ENCODE measurements around the gene TRAF7.

Gene TRAF7

DNA sequence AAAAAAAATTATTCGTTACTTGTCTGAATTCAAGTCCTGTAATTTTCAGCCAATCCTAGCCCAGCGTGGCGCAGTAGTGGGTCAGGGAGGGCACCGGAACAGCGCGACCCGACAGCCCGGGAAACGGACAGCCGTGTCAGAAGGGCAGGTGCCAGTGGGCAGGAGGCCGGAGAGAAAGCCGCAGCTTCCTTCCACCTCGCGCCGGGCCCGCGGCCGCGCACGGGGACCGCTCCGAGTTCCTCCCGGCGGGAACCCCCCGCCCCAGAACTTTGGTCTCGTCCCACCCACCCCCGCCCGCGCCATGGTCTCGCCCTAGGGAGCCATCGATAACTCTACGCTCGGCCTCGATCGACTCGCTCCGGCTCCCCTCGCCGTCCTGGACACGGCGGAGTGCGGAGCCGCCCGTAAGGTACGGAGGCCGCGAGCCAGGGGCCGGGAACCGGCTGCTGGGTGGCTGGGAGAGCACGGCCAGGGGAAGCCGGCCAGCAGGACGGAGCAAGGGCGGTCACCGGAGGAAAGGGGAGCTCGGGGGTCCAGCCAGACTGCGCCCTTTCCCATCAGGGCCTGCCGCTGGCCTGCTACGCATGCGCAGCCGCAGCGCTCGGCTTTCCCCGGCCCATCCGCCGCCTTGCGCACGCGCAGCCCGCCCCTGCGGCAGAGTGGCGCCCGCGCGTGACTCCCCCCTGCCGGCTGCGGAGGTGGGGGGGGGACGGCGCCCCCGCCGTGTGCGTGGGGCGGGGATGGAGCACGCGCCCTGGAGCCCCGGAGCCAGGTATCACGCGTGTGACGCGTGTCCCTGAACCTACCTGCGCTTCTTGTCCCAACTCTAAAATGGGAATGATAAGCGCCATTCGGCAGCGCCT, 49.8 kb downstream of the TRAF7 start, which contains the start of gene MLST8:
TSS of gene MLST8 (plus strand) at position 351 of the 863 bp plus-strand sequence. CDS start 632 bp downstream, outside the sequence.
- peak; percentile 58 to 99 for DNase-seq

DNA sequence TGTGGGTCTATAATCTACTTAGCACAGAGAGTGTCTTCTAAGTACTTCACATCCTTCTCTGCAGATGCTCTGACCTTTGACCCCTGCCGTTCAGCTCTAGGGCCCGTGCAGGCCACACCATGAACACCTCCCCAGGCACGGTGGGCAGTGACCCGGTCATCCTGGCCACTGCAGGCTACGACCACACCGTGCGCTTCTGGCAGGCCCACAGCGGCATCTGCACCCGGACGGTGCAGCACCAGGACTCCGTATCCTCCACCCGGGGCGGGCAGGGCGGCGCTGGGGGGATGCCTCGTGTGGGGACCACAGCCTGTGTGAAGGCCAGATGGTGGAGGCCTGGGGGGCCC, 50.4 kb downstream of the TRAF7 start:
- no peak for DNase-seq

DNA sequence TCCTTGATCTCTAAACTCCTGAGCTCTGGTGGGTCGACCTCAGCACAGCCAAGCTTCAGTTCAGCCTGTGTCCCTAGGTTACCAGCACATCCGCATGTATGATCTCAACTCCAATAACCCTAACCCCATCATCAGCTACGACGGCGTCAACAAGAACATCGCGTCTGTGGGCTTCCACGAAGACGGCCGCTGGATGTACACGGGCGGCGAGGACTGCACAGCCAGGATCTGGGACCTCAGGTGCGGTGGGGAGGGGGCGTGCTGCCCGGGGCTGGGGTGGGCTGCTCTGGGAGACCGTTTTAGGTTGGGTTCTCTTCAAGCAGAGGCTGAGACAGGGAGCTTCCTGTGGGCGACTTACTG, 50.8 kb downstream of the TRAF7 start:
- no peak for DNase-seq

DNA sequence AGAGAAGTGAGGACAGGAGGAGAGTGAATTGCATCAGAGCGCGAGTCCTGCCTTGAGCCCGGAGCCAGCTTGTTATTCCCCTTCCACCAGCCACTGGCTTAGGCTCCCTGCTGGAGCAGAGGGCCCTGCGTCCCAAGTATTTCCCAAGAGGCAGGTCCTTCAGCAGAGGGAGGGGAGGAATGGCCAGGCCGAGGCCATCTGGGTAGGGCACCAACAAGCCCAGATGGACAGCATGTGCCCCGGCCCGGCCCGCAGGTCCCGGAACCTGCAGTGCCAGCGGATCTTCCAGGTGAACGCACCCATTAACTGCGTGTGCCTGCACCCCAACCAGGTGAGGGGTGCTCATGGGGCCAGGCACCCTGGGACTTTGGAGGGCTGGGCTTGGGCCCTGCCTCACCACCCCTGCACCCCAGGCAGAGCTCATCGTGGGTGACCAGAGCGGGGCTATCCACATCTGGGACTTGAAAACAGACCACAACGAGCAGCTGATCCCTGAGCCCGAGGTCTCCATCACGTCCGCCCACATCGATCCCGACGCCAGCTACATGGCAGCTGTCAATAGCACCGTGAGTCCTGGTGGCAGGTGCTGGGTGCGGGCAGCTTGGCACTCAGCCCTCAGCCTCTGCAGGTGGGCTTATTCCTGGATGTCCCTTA, 51.3 kb downstream of the TRAF7 start:
- DNase-seq, result no peak

DNA sequence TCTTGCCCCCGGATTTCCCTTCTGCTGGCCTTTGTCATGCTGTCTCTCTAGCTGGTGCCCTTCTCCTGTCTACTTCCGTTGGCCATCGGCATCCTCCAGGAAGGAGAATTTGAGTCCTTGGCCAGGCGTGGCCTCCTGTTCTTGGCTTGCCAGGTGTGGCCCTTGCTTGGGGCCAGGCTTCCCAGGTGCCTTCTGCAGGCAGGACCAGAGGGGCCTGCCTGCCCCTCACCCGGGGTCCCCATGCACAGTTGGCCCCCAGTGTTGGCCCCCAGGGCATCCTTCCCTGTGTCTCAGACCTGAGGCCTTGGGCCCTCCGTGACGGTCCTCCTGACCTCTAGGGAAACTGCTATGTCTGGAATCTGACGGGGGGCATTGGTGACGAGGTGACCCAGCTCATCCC, 52.3 kb downstream of the TRAF7 start:
- no peak for DNase-seq

DNA sequence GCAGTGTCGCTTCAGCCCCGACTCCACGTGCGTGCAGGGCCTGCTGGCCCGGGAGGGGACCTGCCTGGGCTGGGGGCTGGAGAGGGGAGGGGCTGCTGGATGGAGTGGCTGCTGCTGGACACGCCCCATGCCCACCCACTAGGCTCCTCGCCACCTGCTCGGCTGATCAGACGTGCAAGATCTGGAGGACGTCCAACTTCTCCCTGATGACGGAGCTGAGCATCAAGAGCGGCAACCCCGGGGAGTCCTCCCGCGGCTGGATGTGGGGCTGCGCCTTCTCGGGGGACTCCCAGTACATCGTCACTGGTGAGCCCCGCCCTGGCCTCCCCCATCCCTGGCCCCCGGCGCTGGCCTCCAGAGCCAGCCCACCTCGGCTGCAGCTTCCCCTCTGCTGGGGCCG, 52.7 kb downstream of the TRAF7 start:
- DNase-seq, result no peak

DNA sequence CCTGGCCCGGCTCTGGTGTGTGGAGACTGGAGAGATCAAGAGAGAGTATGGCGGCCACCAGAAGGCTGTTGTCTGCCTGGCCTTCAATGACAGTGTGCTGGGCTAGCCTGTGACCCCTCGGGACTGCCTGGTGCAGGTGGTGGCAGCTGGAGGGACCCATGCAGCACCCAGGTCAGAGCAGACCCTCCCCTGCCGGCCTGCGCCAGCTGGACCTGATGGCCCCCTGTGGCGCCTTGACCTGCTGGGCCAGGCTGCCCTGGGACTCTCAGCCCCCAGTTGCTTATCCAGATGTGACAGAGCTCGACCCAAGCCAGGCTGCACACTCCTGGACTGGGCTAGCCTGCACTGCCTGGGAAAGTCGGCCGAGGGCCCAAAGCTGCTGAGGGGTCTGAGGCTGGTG, 53.2 kb downstream of the TRAF7 start:
- no peak for DNase-seq

DNA sequence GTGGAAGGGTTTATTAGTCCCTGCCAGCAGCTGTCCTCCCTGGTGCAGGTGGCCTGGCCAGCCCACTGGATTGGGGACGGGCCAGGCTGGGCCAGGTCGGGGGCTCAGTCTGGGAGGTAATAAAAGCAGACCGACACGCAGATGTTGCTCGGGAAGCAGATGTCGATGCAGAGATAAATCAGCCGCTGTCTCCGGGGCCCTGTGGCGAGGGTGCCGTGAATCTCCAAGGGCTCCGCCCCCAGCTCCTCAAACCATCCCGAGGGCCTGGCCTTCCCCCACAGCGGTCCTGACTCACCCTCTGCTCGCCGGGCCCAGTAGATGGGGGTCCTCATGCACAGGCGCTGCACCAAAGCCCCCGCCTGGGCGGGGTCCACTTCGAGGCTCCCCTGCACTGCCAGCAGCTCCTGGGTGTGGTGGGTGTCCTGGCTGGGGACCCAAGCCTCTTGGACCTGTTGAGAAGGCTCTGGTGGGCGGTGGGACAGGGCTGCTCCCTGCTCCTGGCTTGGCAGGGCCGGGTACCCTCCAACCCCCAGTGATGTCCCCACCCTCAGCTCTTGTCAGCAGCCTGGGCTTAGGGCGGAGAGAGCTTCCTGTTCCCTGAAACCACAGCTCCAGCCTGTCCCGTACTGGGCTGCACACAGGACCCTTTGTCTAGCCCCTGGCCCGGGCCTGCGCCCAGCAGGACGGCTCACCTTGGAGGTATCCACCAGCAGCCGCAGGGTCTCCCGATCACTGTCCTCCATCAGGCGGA, 53.9 kb downstream of the TRAF7 start:
- no peak for DNase-seq

DNA sequence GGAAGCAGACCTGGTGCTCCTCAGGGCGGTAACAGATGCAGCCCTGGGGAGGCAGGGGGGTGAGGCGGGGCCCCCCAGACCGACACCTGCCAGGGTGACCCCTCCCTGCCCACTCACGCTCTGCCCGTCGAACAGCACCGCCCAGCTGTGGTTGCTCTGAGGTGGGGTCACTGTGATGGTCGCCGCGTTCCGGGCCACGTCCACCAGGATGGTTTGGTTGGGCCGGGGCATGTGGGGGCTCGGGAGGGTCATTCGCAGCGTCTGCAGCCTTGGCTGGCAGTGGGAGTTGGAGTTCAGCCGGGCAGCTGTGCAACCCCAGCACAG, 54.4 kb downstream of the TRAF7 start:
- no peak for DNase-seq

DNA sequence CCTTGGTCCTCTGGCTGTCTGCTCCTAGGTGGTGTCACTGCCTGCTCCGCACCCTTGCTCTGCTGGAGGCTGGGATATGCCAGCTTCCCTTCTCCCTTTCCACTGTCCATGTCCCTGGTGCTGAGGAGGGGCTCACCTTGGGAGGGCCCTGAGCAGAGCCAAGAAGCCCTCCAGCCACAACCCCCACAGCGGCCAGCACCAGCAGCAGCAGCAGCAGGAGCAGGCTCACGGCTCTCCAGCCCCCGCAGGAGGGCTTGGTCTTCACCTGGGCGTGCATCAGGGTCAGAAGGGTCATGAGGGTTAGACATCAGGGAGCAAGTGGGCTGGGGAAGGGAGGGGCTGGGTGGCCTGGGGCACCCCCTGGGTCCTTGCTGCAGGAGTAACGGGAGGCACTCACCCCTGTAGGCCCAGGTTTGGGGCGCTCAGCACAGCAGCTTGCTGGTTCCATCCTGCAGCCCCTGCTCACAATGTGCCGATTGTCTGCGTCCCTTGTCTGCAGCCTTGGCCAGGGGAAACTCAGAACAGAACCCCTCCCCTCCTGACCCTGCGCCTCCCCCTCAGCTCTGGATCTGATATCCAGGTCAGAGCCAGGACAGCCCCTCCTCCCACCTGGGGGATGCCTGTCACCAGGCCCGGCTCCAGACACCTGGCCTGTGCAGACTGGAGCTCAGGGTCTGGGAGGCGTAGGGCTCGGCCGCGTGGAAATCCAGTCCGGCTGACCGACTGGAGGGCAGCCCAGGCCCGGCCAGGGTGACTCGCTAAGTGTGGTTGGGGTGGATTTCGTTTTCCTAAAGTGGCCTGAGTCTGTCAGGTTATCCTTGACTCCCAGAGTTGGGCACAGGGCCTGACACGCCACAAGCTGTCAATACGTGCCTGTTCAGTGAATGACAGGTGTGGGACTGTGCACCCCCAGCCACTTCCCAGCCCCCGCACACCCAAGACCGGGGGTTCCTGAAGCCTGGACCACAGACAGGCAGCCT, 55.1 kb downstream of the TRAF7 start, which contains the start of gene BRICD5:
TSS of gene BRICD5 (minus strand) at position 478 of the 980 bp plus-strand sequence. CDS start at position 448, 30 bp downstream.
- no peak for DNase-seq

DNA sequence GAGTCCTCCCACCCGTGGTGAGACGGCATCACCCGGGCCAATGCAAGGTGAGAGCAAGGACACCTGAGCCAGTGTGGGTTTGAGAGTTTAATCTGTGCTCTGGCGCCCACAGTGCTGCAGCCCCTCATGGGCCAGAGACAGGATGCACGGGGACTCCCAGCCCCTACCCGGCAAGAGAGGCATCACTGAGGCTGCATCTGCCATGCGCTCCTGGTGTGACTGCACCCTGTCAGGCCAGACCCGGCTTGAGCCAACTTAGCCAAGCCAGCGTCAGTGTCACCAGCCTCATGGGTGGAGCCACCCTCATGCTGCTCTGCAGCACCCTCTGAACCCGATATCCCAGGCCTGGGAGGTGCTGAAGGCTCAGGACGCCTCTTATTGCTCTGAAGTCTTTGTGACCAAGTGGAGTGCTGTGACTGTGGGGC, 56.4 kb downstream of the TRAF7 start:
- DNase-seq, result no peak

DNA sequence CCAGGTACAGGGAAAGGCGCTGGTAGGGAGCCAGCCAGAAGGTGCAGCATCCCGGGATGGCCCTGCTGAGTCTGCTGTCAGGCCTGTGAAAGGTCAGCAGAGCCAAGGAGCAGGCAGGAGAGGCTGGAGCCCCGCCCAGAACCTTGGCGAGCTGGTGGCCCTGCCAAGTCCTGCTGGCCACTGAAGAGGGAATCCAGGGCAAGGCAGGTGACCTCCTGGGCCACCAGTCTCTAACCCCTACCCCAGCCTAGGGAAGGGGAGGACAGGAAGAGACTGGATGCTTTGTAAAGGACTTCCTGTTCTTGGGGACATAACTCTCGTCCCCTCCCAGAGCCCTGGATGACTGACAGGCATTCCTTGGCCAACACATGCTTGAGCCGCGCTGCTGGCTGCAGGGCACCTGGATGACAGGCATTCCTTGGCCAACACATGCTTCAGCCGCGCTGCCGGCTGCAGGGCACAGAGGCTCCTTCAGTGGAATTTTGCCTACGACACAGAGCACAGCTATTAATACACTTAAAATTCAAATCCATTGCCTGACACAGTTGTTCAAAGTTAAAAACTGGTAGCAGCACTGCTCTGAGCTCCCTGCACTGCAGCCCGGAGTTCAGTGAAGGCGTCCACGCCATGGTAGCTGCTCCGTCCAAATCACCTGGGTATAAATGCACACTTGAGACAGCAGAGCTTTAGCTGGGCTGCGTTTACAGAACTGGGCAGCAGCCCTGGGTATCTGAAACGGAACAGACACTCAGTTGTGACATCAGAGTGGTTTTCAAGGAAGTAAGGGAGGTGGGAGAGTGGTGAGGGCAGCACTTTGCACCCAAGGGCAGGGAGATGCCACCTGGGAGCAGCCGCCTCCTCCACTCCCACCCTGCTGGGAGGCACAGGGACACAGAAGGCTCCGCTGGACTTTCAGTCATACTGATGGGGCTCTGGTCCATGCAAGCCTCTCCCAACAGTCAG, 57.1 kb downstream of the TRAF7 start:
- no peak for DNase-seq

DNA sequence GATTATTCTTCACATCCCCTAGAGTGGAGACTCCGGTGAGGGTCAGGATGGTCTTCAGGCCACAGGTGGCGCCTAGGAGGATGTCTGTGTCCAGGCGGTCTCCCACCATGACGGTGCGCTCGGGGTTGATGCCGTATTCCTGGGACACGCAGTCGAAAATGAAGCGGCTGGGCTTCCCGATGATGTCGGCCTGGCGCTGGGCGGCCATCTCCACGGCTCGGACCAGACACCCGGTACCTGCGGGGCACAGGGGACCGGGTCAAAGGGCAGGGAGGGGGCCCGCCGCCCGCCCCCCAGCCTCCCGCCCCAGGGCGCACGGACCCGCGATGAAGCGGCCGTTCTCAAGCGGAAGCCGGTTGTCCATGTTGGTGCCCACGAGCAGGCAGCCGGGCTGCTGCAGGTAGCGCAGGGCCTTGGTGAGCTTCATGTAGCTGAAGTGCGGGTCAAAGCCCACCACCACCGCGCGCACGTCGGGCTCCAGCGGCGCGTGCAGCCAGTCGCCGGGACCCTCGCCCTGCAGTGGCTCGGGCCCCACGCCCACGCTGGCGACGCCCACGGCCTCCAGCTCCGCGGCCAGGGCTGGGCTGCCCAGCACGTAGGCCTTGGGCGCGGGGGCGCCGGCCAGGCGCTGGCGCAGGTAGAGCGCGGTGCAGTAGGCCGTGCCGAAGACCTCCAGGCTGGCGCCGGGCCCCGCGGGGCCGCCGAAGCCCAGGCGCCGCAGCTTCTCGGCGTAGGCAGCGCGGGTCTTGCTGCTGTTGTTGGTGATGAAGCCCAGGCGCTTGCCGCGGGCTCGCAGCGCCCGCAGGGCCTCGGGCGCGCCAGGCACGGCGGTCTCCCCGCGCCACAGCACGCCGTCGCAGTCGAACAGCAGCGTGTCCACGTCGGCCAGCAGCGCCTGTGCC, 58.5 kb downstream of the TRAF7 start:
- DNase-seq, result peak in 1 of 2 donors; percentile 47

DNA sequence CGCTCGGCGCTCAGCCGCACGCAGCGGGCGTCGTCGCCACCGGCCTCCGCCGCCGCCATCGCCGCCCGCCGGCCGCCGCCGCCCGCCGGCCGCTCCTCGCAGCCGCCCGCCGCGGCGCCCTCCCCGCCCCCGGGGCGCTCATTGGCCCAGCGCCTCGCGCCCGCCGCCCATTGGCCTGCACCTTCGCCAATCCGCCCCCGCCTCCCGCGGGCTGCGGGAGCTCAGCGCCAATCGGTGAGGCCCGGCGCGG, 59.1 kb downstream of the TRAF7 start, which contains the start of gene PGP:
TSS of gene PGP (minus strand) at position 122 of the 250 bp plus-strand sequence. CDS start at position 59, 63 bp downstream.
- DNase-seq, result no peak

DNA sequence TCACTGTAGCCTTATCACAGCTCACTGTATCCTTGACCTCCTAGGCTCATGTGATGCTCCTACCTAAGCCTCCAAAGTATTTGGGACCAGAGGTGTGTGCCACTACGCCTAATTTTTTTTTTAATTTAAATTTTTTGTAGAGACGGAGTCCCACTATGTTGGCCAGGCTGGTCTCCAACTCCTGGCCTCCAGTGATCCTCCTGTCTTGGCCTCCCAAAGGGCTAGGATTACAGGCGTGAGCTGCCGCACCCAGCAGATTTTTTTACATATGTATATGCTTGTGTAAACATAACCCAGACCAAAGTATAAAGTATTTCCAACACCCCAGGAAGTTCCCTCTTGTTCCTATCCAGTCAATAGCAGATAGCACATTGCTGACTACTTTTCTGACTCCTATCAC, 60.7 kb downstream of the TRAF7 start:
- DNase-seq, result no peak

DNA sequence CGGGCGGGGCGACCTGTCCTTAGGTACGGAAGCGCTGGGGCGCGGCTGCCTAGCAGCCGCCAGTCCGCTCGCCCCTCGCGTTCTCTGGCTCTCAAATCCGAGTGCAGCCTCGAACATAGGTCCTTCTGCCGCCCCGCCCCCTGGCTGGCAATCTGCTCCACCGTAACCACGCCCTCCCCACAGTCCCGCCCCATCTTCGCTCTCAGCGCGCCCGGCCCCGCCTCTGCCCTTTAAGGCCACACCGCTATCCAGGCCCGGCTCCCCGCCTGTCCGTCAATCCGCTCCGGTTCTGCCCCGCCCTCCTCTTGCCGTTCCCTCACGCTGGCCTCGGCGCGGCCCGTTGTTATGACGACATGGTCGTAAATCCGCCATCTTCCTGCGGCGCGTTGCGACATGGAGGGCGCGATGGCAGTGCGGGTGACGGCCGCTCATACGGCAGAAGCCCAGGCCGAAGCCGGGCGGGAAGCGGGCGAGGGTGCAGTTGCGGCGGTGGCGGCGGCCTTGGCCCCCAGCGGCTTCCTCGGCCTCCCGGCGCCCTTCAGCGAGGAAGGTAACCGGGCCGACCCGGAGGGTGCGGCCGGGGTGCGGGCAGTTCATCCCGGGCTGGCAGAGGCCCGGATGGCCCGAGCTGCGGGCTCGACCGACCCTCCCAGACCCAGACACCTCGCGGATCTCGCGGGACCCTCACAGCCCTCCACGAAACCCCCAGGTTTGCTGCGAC, 67.8 kb downstream of the TRAF7 start, which contains the start of gene E4F1:
TSS of gene E4F1 (plus strand) at position 371 of the 721 bp plus-strand sequence. CDS start at position 394, 23 bp downstream.
- peak; percentile 94 to 99 for DNase-seq

DNA sequence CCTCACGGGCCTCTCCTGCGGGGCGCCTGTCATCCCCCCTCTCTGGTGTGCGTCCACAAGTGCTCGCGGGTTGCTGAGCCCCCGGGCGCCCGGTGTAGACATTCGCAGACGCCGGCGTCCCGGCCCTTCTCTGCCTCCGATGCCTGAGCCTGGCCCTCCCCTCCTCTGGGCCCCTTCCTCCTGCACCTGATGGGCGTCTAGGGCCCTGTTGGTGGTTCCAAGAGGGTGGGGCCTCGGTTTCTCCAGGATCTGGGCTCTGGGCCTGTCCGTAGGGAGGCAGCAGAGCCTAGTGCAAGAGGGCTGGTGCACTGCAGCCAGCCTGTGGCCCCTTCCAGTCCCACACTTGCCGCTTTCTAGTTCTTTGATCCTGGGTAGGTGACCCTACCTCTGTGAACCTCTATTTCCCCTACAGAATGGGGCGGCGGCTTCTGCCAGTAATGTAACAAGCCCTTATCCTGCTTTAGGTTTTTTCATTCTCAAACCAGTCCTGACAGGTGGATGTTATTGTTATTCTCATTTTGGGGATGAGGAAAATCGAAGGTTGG, 68.4 kb downstream of the TRAF7 start:
- peak in 1 of 2 donors; percentile 46 for DNase-seq

DNA sequence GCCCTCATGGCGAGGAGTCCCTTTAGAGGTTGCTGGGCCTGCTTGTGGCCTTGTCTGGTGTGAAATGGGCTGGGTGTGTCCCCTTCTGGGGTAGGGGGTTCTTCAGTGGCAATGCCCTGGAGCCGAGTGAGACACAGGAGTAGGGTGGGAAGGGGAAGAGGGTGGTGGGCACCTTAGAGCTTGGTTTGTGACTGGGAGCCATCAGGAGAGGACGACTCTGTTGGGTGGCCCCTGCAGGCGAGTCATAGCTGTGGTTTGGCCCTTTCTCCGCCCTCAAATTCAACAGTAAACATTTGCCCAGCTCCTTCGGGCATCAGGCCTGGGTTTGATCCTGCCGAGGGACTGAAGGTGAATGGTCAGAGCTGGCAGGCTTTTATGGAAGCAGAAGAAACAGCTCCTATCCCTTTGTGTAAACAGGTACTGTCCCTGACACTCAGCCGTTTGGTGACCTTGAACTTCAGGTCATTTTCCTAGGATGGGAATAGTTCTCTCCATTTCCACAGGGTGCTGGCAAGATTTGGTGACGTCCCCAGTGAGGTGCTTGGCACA, 70.7 kb downstream of the TRAF7 start:
- DNase-seq, result no peak

DNA sequence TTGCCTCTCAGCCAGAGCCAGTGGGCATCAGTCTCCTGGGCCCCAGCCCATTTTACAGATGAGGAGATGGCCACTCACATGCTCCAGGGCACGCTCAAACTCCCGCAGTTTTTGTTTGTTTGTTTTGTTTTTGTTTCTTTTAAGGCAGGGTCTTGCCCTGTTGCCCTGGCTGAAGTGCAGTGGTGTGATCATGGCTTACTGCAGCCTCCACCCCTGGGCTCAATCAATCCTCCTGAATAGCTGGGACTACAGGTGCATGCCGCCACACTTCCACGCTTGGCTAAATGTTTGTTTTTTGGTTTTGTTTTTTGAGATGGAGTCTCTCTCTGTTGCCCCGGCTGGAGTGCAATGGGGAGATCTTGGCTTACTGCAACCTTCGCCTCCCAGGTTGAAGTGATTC, 71.3 kb downstream of the TRAF7 start:
- no peak for DNase-seq

Measured in bone marrow (tissue), 2 donors.